Sigmoid colon (tissue), 7 donors: ENCODE data around the gene KLF7. TPM values are rescaled to one million over a fixed set of nuclear protein-coding genes. Genes with fewer than 3 reads are reported as not detected.

ENCODE experiments used
- DNase-seq: peaks from one replicate; pipeline ENCODE4 v3.0.0-alpha.2; 2019
- H3K27ac ChIP-seq, 4 donors: fragments of 200-600 bp; sonication (generic); one replicate each; pipeline ENCODE4 v1.5.1; 2016 to 2019; ENCODE audit warnings: mild to moderate bottlenecking in 1 of 4
- H3K27me3 ChIP-seq, 3 donors: fragments of 200-600 bp; sonication (generic); one replicate each; pipeline ENCODE4 v1.5.1; 2019; ENCODE audit warnings: mild to moderate bottlenecking in 1 of 3
- H3K36me3 ChIP-seq, 4 donors: fragments of 200-600 bp; sonication (generic); one replicate each; pipeline ENCODE4 v1.5.1; 2016 to 2019
- H3K4me1 ChIP-seq, 4 donors: fragments of 200-600 bp; sonication (generic); one replicate each; pipeline ENCODE4 v1.5.1; 2017 to 2019
- H3K4me3 ChIP-seq, 4 donors: fragments of 200-600 bp; sonication (generic); one replicate each; pipeline ENCODE4 v1.5.1; 2017 to 2019; ENCODE audit warnings: mild to moderate bottlenecking in 2 of 4, moderate library complexity in 1 of 4
- H3K9me3 ChIP-seq, 4 donors: fragments of 200-600 bp in 3 of 4; sonication (generic) in 3 of 4; one replicate each; pipeline versions ENCODE4 v1.5.1 to v1.6.1; 2013 to 2019
- EP300 ChIP-seq, 4 donors: sonication (generic); formaldehyde crosslinking; IDR thresholded peaks; one replicate each; pipeline ENCODE4 v1.6.1; 2017; ENCODE audit warnings: antibody characterized with exemption in 4 of 4
- POLR2A ChIP-seq, 2 donors: fragments of 450-650 bp; IDR thresholded peaks; one replicate each; pipeline ENCODE4 v1.6.1; 2016; ENCODE audit warnings: antibody characterized with exemption in 2 of 2, mild to moderate bottlenecking in 2 of 2, moderate library complexity in 2 of 2
- POLR2AphosphoS5 ChIP-seq, 4 donors: sonication (generic); formaldehyde crosslinking; IDR thresholded peaks; one replicate each; pipeline ENCODE4 v1.6.1; 2017; ENCODE audit warnings: antibody characterized with exemption in 4 of 4
- WGBS, 2 donors: extraction: QIAGEN DNeasy Blood & Tissue Kit; methylation state at CpG; one replicate each; pipeline ENCODE4 v1.1.7; 2013; 5-methylcytosine and 5-hydroxymethylcytosine counted together
- intact Hi-C: fragments of 100-400 bp; cut with DNase I; formaldehyde crosslinking; loops from one replicate; pipeline ENCODE4 v1.15.1; 2023
- polyA plus RNA-seq, 3 donors: library from polyadenylated mRNA; stranded (reverse); fragments of 200-250 nt; gene quantifications; one replicate each; pipeline ENCODE4 v1.2.3, GENCODE V29; 2013
- total RNA-seq, 4 donors: library from RNA; depleted of rRNA; stranded (reverse); fragments of >200 nt; gene quantifications; one replicate each; pipeline ENCODE4 v1.1.0, GENCODE V29; 2016
- TF ChIP-seq, protein P1 (sequence below), 4 experiments: fragments of 450-650 bp in 3 of 4; fragments of 200-600 bp in 1 of 4; IDR thresholded peaks; one replicate each; pipeline ENCODE4 v1.5.1; 2016 to 2019; ENCODE audit warnings: antibody characterized with exemption in 4 of 4, mild to moderate bottlenecking in 3 of 4, moderate library complexity in 2 of 4
- donor health status: healthy with polysubstance abuse.
- donor health status: Bipolar disorder and iron deficiency.
- donor health status: healthy.

KLF7 gene
- total and polyA plus RNA-seq, 7 donors = 0.60 to 52.1 (median 21.2) TPM

DNA sequence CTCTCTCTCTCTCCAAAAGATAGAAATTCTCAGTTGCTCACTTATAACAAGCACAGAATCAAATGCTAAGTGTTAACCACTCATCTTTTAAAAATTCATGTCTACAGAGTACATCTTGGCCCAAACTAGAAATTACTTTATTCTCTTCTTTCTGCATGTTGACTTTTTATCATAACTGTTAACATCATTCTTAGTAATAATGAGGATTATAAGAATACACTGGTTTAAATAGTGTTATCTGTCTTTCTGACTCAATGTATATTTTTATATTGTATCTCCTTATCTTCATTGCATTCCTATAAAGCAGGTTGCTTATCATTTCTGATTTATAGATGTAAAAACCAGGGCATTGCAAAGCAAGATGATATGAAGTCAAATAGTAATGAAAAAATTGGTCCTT, 17.8 kb upstream of the KLF7 start:
- Histone ChIP-seq H3K9me3 (peaks cover 0 to 3% (median 0%) of the 10 kb centered on the region in 4 donors), H3K4me3 (no peak overlapping the region), H3K36me3 (no peaks in the 10 kb centered on the region), H3K27ac (no peak overlapping the region), H3K27me3 (no peaks in the 10 kb centered on the region), H3K4me1 (no peaks in the 10 kb centered on the region)
- TF ChIP-seq POLR2AphosphoS5 (IDR thresholded peaks at IDR 0.05) (no peak), POLR2A (IDR thresholded peaks at IDR 0.05) (no peak), EP300 (IDR thresholded peaks at IDR 0.05) (no peak)
- TF ChIP-seq, protein P1, sequence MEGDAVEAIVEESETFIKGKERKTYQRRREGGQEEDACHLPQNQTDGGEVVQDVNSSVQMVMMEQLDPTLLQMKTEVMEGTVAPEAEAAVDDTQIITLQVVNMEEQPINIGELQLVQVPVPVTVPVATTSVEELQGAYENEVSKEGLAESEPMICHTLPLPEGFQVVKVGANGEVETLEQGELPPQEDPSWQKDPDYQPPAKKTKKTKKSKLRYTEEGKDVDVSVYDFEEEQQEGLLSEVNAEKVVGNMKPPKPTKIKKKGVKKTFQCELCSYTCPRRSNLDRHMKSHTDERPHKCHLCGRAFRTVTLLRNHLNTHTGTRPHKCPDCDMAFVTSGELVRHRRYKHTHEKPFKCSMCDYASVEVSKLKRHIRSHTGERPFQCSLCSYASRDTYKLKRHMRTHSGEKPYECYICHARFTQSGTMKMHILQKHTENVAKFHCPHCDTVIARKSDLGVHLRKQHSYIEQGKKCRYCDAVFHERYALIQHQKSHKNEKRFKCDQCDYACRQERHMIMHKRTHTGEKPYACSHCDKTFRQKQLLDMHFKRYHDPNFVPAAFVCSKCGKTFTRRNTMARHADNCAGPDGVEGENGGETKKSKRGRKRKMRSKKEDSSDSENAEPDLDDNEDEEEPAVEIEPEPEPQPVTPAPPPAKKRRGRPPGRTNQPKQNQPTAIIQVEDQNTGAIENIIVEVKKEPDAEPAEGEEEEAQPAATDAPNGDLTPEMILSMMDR (IDR thresholded peaks at IDR 0.05) = no peak
- DNase-seq = no peak
- intact Hi-C loops = no loop called here

GRCh38 chr2:207182911-207183310, 17.2 kb upstream of the KLF7 start:
- TF ChIP-seq, protein P1 (IDR thresholded peaks at IDR 0.05) = no peak
- TF ChIP-seq POLR2A (IDR thresholded peaks at IDR 0.05) = no peak
- TF ChIP-seq POLR2AphosphoS5 (IDR thresholded peaks at IDR 0.05) = no peak
- no peak for TF ChIP-seq EP300 (IDR thresholded peaks at IDR 0.05)
- H3K36me3 ChIP-seq = no peaks in the 10 kb centered on the region
- H3K9me3 ChIP-seq = peaks cover 0 to 3% (median 0%) of the 10 kb centered on the region in 4 donors
- H3K4me1 ChIP-seq = no peaks in the 10 kb centered on the region
- H3K4me3 ChIP-seq = no peak overlapping the region
- 88 to 89% methylated on average over 2 of the region's 2 CpGs for WGBS, 2 donors
- H3K27ac ChIP-seq = no peak overlapping the region
- no peak for DNase-seq
- intact Hi-C loops = no loop called here
- no peaks in the 10 kb centered on the region for H3K27me3 ChIP-seq

DNA sequence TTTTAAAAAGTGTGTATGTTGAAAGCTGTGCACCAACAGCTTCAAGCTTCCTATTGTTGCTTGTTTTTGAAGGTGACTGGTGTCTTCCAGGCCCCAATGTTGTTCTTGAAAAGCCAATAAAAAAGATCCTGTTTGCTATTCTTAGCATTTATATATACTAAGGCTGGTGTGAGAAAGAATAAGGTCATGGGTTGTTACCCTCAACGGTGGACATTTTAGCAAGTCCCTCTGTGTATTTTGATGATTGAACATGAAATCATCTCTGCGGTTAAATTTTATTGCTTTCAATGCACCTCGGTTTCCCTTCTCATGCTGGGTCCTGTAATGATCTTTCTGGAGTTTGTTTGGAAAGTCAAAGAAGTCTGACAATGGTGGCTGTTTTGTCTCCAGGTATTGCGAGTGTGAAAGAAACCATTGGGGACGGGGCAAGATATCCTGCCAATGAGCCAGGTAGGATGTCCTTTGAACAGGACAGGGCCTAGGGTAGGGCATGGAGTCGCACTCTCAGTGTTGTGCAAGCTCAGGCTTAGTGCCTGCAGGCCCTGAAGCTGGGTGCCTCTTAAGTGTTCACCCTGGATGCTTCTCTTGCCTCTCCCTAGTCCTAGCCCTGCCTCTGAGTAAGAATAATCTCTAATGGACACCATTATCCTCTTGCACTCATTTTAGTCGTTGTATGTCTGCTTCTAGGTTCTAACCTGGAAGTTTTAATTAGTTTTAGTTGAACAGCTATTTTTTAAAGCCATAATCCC, 16.0 kb upstream of the KLF7 start:
- H3K27me3 ChIP-seq = no peaks in the 10 kb centered on the region
- TF ChIP-seq POLR2AphosphoS5 (IDR thresholded peaks at IDR 0.05) (no peak), EP300 (IDR thresholded peaks at IDR 0.05) (no peak), POLR2A (IDR thresholded peaks at IDR 0.05) (no peak)
- TF ChIP-seq, protein P1 (IDR thresholded peaks at IDR 0.05) = no peak
- no peak overlapping the region for H3K4me3 ChIP-seq
- H3K36me3 ChIP-seq = no peaks in the 10 kb centered on the region
- no peak for DNase-seq
- no peaks in the 10 kb centered on the region for H3K4me1 ChIP-seq
- intact Hi-C loops = no loop called here
- 81 to 85% methylated on average over 7 of the region's 7 CpGs for WGBS, 2 donors
- H3K9me3 ChIP-seq = peaks cover 0 to under 1% (median 0%) of the 10 kb centered on the region in 4 donors
- no peak overlapping the region for H3K27ac ChIP-seq

DNA sequence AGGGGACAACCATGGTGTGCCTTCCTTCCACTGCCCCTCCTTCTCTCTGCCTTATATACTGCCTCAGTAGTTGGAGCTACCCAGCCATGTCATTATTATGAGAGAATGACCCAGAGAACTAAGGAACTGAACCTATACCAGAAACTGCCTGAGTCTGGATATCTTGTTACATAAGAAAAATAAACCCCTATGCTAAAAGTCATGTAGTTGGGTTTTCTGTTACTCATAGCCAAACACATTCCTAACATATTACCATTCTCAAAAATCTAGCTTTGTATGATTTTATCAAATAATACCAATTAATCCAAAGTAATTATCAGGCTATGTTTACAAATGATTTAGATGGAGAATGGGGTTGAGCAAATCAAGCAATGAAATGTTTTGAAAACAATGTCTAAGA, 15.0 kb upstream of the KLF7 start:
- intact Hi-C loops = no loop called here
- no peaks in the 10 kb centered on the region for H3K4me1 ChIP-seq
- no peak for DNase-seq
- TF ChIP-seq, protein P1 (IDR thresholded peaks at IDR 0.05) = no peak
- TF ChIP-seq EP300 (IDR thresholded peaks at IDR 0.05) = no peak
- no peak for TF ChIP-seq POLR2AphosphoS5 (IDR thresholded peaks at IDR 0.05)
- no peak for TF ChIP-seq POLR2A (IDR thresholded peaks at IDR 0.05)
- no peak overlapping the region for H3K4me3 ChIP-seq
- H3K27ac ChIP-seq = no peak overlapping the region
- H3K9me3 ChIP-seq = no peaks in the 10 kb centered on the region
- no peaks in the 10 kb centered on the region for H3K27me3 ChIP-seq
- H3K36me3 ChIP-seq = no peaks in the 10 kb centered on the region

GRCh38 chr2:207176247-207176646, 10.5 kb upstream of the KLF7 start:
- intact Hi-C loops = no loop called here
- TF ChIP-seq POLR2A (IDR thresholded peaks at IDR 0.05) = no peak
- TF ChIP-seq, protein P1 (IDR thresholded peaks at IDR 0.05) = no peak
- no peak for TF ChIP-seq POLR2AphosphoS5 (IDR thresholded peaks at IDR 0.05)
- TF ChIP-seq EP300 (IDR thresholded peaks at IDR 0.05) = no peak
- Histone ChIP-seq H3K27me3 (no peaks in the 10 kb centered on the region), H3K36me3 (no peaks in the 10 kb centered on the region), H3K4me3 (no peak overlapping the region), H3K4me1 (no peaks in the 10 kb centered on the region), H3K9me3 (no peaks in the 10 kb centered on the region), H3K27ac (no peak overlapping the region)
- no peak for DNase-seq
